WERI-Rb-1 (cell line): Measurements from ENCODE around the gene CHST15.

ENCODE experiments used
- DNase-seq: peaks from one replicate; pipeline ENCODE4 v3.0.0-alpha.2; 2020
- H3K27ac ChIP-seq: fragments of 250-450 bp; sonication (Bioruptor Pico); 2 replicates; pipeline ENCODE4 v1.5.1; 2020; ENCODE audit warnings: mild to moderate bottlenecking, moderate library complexity
- H3K27me3 ChIP-seq: fragments of 250-450 bp; sonication (Bioruptor Pico); 2 replicates; pipeline ENCODE4 v1.5.1; 2021; ENCODE audit warnings: mild to moderate bottlenecking, low read depth, moderate library complexity; ENCODE audit not compliant: insufficient read depth, severe bottlenecking
- H3K36me3 ChIP-seq: fragments of 250-450 bp; sonication (Bioruptor Pico); 2 replicates; pipeline ENCODE4 v1.5.1; 2020; ENCODE audit warnings: mild to moderate bottlenecking, moderate library complexity
- H3K4me3 ChIP-seq: 2 replicates; pipeline ENCODE4 v1.5.1; 2011; ENCODE audit warnings: low read depth, mild to moderate bottlenecking, control low read depth, low read length
- H3K9me3 ChIP-seq: fragments of 250-450 bp; sonication (Bioruptor Pico); 2 replicates; pipeline ENCODE4 v1.5.1; 2021; ENCODE audit warnings: mild to moderate bottlenecking, moderate library complexity; ENCODE audit not compliant: severe bottlenecking
- TF ChIP-seq, protein P1 (sequence below): IDR thresholded peaks from 2 replicates; pipeline ENCODE4 v1.5.1; 2011; ENCODE audit warnings: low read depth, mild to moderate bottlenecking, control low read depth, inconsistent platforms, low read length

Gene CHST15

DNA sequence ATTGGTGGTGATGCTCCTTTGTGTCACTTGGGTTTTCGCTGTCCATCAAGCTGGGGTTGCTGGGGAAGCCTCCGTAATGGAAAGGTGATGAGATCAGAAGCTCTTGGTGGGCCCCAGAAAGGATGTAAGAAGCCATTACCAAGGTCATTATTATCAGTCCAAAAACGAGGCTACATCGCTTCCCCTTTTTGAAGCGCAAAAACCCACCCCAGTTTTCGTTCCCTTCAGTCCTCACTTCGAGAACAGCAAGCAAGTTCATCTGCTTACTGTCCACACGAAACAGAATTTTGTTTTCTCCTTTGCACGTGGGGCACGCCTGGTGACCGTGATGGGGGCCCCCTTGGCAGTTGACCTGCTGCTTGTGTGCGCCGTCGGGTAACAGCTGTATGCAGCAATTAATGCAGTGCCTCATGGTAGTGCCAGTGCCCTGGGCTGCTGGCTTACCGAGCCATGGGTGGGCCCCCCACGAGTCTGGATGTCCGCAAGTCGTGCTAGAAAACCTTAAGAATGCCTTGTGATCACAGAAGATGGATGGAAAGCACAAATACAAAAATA, 47.5 kb downstream of the CHST15 start:
- H3K4me3 ChIP-seq, result no peak overlapping the region
- no peaks in the 10 kb centered on the region for H3K27me3 ChIP-seq
- H3K36me3 ChIP-seq, result no peaks in the 10 kb centered on the region
- H3K27ac ChIP-seq, result no peak overlapping the region
- H3K9me3 ChIP-seq, result no peaks in the 10 kb centered on the region
- no peak for DNase-seq
- TF ChIP-seq, protein P1, sequence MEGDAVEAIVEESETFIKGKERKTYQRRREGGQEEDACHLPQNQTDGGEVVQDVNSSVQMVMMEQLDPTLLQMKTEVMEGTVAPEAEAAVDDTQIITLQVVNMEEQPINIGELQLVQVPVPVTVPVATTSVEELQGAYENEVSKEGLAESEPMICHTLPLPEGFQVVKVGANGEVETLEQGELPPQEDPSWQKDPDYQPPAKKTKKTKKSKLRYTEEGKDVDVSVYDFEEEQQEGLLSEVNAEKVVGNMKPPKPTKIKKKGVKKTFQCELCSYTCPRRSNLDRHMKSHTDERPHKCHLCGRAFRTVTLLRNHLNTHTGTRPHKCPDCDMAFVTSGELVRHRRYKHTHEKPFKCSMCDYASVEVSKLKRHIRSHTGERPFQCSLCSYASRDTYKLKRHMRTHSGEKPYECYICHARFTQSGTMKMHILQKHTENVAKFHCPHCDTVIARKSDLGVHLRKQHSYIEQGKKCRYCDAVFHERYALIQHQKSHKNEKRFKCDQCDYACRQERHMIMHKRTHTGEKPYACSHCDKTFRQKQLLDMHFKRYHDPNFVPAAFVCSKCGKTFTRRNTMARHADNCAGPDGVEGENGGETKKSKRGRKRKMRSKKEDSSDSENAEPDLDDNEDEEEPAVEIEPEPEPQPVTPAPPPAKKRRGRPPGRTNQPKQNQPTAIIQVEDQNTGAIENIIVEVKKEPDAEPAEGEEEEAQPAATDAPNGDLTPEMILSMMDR, result no peak

DNA sequence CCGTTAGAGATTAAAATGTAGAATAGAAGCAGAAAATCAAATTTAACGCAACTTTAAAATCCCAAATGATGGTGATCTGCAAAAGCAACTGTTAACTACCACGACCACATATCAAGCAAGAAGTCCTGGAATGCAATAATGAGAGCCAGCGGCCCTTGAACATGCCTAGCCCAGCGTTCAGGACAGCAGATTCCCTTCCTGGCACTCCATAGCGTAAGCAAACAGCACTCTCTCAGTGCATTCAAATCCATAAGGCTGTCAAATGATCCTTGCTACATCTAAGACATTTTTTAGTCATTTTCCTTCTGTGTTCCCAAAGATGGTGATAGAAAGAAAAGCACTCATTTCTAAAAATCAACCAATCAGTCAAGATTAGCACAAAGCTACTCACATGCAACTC, 48.1 kb downstream of the CHST15 start:
- Histone ChIP-seq H3K36me3 (no peaks in the 10 kb centered on the region), H3K9me3 (no peaks in the 10 kb centered on the region), H3K4me3 (no peak overlapping the region), H3K27ac (no peak overlapping the region), H3K27me3 (no peaks in the 10 kb centered on the region)
- DNase-seq, result no peak
- TF ChIP-seq, protein P1, result no peak

GRCh38 chr10:124044143-124044862, 49.1 kb downstream of the CHST15 start:
- H3K36me3 ChIP-seq, result no peaks in the 10 kb centered on the region
- no peaks in the 10 kb centered on the region for H3K27me3 ChIP-seq
- no peak overlapping the region for H3K27ac ChIP-seq
- DNase-seq, result no peak
- TF ChIP-seq, protein P1, result no peak
- H3K9me3 ChIP-seq, result no peaks in the 10 kb centered on the region
- no peak overlapping the region for H3K4me3 ChIP-seq

GRCh38 chr10:124043310-124044142, 49.9 kb downstream of the CHST15 start:
- TF ChIP-seq, protein P1, result no peak
- Histone ChIP-seq H3K4me3 (no peak overlapping the region), H3K36me3 (no peaks in the 10 kb centered on the region), H3K27ac (no peak overlapping the region), H3K27me3 (no peaks in the 10 kb centered on the region), H3K9me3 (no peaks in the 10 kb centered on the region)
- DNase-seq, result no peak

GRCh38 chr10:124042656-124043309, 50.6 kb downstream of the CHST15 start:
- no peak overlapping the region for H3K4me3 ChIP-seq
- H3K27me3 ChIP-seq, result no peaks in the 10 kb centered on the region
- no peak overlapping the region for H3K27ac ChIP-seq
- TF ChIP-seq, protein P1, result no peak
- no peak for DNase-seq
- no peaks in the 10 kb centered on the region for H3K36me3 ChIP-seq
- no peaks in the 10 kb centered on the region for H3K9me3 ChIP-seq
